AG04450 (cell line): Measurements from ENCODE around the gene BCAR3. TPM values are rescaled to one million over a fixed set of nuclear protein-coding genes. Genes with fewer than 3 reads are reported as not detected.

ENCODE experiments used
- CTCF ChIA-PET: fragments of 300-600, 350-600 bp; formaldehyde crosslinking; extraction: SDS; loops from one replicate; lab custom pipeline; 2022; ENCODE audit warnings: antibody characterized with exemption, inconsistent platforms; lab: Charles Lee
- POLR2A ChIA-PET: fragments of 350-600 bp; formaldehyde crosslinking; extraction: SDS; loops from one replicate; lab custom pipeline; 2021; ENCODE audit warnings: antibody characterized with exemption, inconsistent platforms; lab: Yijun Ruan, JAX
- DNase-seq: peaks from one replicate; pipeline ENCODE4 v3.0.0-alpha.2; 2011; ENCODE audit warnings: low read depth, low spot score
- H3K27ac ChIP-seq: one replicate; pipeline ENCODE4 v1.5.1; 2012; ENCODE audit warnings: low read depth, low read length, control low read depth
- H3K27me3 ChIP-seq: one replicate; pipeline ENCODE4 v1.6.0; 2012; ENCODE audit warnings: low read length; ENCODE audit not compliant: control insufficient read depth, insufficient read depth
- H3K4me3 ChIP-seq: 2 replicates; pipeline ENCODE4 v1.5.1; 2011; ENCODE audit warnings: mild to moderate bottlenecking, low read depth, low read length, control low read depth
- H3K9me3 ChIP-seq: 2 replicates; pipeline ENCODE4 v1.5.1; 2012; ENCODE audit warnings: low read length; ENCODE audit not compliant: control insufficient read depth, insufficient read depth
- CTCF ChIP-seq: IDR thresholded peaks from 2 replicates; pipeline ENCODE4 v1.5.1; 2011; ENCODE audit warnings: low read depth, low read length, control low read depth, inconsistent platforms
- polyA plus RNA-seq: library from polyadenylated mRNA; depleted of rRNA; stranded (reverse); fragments of >200 nt; gene quantifications from 2 replicates; pipeline ENCODE4 v1.2.3, GENCODE V29; 2011

Gene BCAR3
- polyA plus RNA-seq, 1 experiment = 20.6 TPM

GRCh38 chr1:93666613-93667384 lies 14.8 kb downstream of the BCAR3 start:
- ChIA-PET POLR2A (interaction anchor here (2.8 kb wide), 1 partner anchor 11 kb away, joined by 8 read pairs; no protein-coding TSS in a partner anchor), CTCF (interaction anchor here (1.6 to 2.1 kb wide), 5 partner anchors 12 to 178 kb away, joined by 4 to 9 read pairs (median 6); no protein-coding TSS in a partner anchor)
- Histone ChIP-seq H3K4me3 (no peak overlapping the region), H3K9me3 (no peaks in the 10 kb centered on the region), H3K27me3 (no peaks in the 10 kb centered on the region), H3K27ac (no peak overlapping the region)
- DNase-seq = no peak
- no peak for TF ChIP-seq CTCF

GRCh38 chr1:93665015-93665414 lies 16.6 kb downstream of the BCAR3 start:
- 0 out of 2 replicates have a peak overlapping the region, but pooled peaks have one; percentile 10 for H3K4me3 ChIP-seq
- H3K27ac ChIP-seq = peak overlapping the region; percentile 89
- H3K27me3 ChIP-seq = no peaks in the 10 kb centered on the region
- TF ChIP-seq CTCF = no peak
- no peaks in the 10 kb centered on the region for H3K9me3 ChIP-seq
- ChIA-PET POLR2A (interaction anchor here (1.0 kb wide), 1 partner anchor 14 kb away, joined by 3 read pairs; no protein-coding TSS in a partner anchor), CTCF (interaction anchor here (0.9 kb wide), 1 partner anchor 36 kb away, joined by 5 read pairs; no protein-coding TSS in a partner anchor)
- no peak for DNase-seq

- POLR2A ChIA-PET = interaction anchor here (0.6 kb wide), 1 partner anchor 83 kb away, joined by 7 read pairs; no protein-coding TSS in a partner anchor
- Histone ChIP-seq H3K9me3 (no peaks in the 10 kb centered on the region), H3K27ac (peak overlapping the region; percentile 92), H3K27me3 (no peaks in the 10 kb centered on the region), H3K4me3 (no peak overlapping the region)
- CTCF ChIA-PET = interaction anchor here (1.5 kb wide), 1 partner anchor 151 kb away, joined by 5 read pairs; no protein-coding TSS in a partner anchor
- no peak for DNase-seq
- TF ChIP-seq CTCF = no peak
These were observed 18.4 kb downstream of the BCAR3 start for GRCh38 chr1:93663208-93663614.

- TF ChIP-seq CTCF = no peak
- ChIA-PET POLR2A (interaction anchor here (0.6 to 1.0 kb wide), 2 partner anchors 75 to 83 kb away, joined by 5 to 7 read pairs; no protein-coding TSS in a partner anchor), CTCF (interaction anchor here (0.5 to 1.5 kb wide), 3 partner anchors 33 to 154 kb away, joined by 4 to 5 read pairs (median 5); no protein-coding TSS in a partner anchor)
- peak overlapping the region; percentile 92 for H3K27ac ChIP-seq
- no peak overlapping the region for H3K4me3 ChIP-seq
- H3K27me3 ChIP-seq = no peaks in the 10 kb centered on the region
- no peak for DNase-seq
- no peaks in the 10 kb centered on the region for H3K9me3 ChIP-seq
These were observed 19.0 kb downstream of the BCAR3 start for GRCh38 chr1:93662481-93663207.
